ENCODE results near the gene TUFM. TPM values are rescaled to one million over a fixed set of nuclear protein-coding genes. Genes with fewer than 3 reads are reported as not detected.

The TUFM gene
- total and polyA plus RNA-seq, 2 experiments from 2014 or later: 192 to 248 TPM

- H3K9me3 Mint-ChIP-seq: no peaks in the 10 kb centered on the region
- Histone ChIP-seq H3F3A (replicated peaks; ENCODE audit: low read depth) (no peaks in the 10 kb centered on the region), H3K4me3 (peak overlapping the region; percentile 97), H4K20me1 (replicated peaks; ENCODE audit: insufficient read depth) (peaks cover 10% of the 10 kb centered on the region), H3K4me1 (ENCODE audit: insufficient read depth) (peaks cover 20% of the 10 kb centered on the region; the same call in 1 of the 2 replicates), H3K79me2 (replicated peaks; ENCODE audit: insufficient read depth) (peaks cover 27% of the 10 kb centered on the region), H3K36me3 (ENCODE audit: insufficient read depth) (peaks cover 4% of the 10 kb centered on the region), H3K9me2 (ENCODE audit: insufficient read depth) (no peaks in the 10 kb centered on the region), H2AFZ (no peak overlapping the region), H3K27ac (ENCODE audit: low read depth) (no peak overlapping the region), H3K27me3 (ENCODE audit: insufficient read depth) (no peaks in the 10 kb centered on the region), H3K4me2 (peak overlapping the region; percentile 95)
- peaks cover 16% of the 10 kb centered on the region for H3K27me3 Mint-ChIP-seq (ENCODE audit: insufficient read depth, low read depth, poor library complexity)
- peaks cover 16% of the 10 kb centered on the region for H3K4me1 Mint-ChIP-seq
- no peak for DNase-seq (ENCODE audit: low spot score)
- H3K27ac Mint-ChIP-seq: no peak overlapping the region
- no peak for ATAC-seq
- TF ChIP-seq CTCF (conservative IDR thresholded peaks at IDR 0.05; ENCODE audit: low read depth in 2 of 2) (no peak), ZNF331 (CRISPR knock-in tag; IDR thresholded peaks at IDR 0.05; ENCODE audit: low read depth) (no peak), REST (IDR thresholded peaks at IDR 0.05; ENCODE audit: unreplicated experiment) (no peak)
- H3K36me3 Mint-ChIP-seq (ENCODE audit: low read depth): peaks cover 27% of the 10 kb centered on the region
- H3K4me3 Mint-ChIP-seq: peak overlapping the region; percentile 97
Observed at GRCh38 chr16:28865001-28865688, 19.0 kb upstream of the TUFM start.

GRCh38 chr16:28863929-28864793, 18.0 kb upstream of the TUFM start:
- no peaks in the 10 kb centered on the region for H3K9me2 ChIP-seq (ENCODE audit: insufficient read depth)
- H3K27me3 Mint-ChIP-seq (ENCODE audit: insufficient read depth, low read depth, poor library complexity): peaks cover 16% of the 10 kb centered on the region
- H3K36me3 ChIP-seq (ENCODE audit: insufficient read depth): no peaks in the 10 kb centered on the region; the same call in 1 of the 2 replicates
- no peaks in the 10 kb centered on the region for H3K9me3 Mint-ChIP-seq
- peak overlapping the region; percentile 95 for H3K4me2 ChIP-seq
- H4K20me1 ChIP-seq (replicated peaks; ENCODE audit: insufficient read depth): peaks cover 10% of the 10 kb centered on the region
- H2AFZ ChIP-seq: peak overlapping the region; percentile 87
- peaks cover 16% of the 10 kb centered on the region for H3K4me1 Mint-ChIP-seq
- H3K4me3 ChIP-seq: peak overlapping the region; percentile 97
- H3F3A ChIP-seq (replicated peaks; ENCODE audit: low read depth): no peaks in the 10 kb centered on the region
- no peaks in the 10 kb centered on the region for H3K27me3 ChIP-seq (ENCODE audit: insufficient read depth)
- peak overlapping the region; percentile 81; the same call in 1 of the 2 replicates for H3K27ac Mint-ChIP-seq
- H3K36me3 Mint-ChIP-seq (ENCODE audit: low read depth): peaks cover 18% of the 10 kb centered on the region
- ATAC-seq: peak; percentile 31
- peaks cover 20% of the 10 kb centered on the region; the same call in 1 of the 2 replicates for H3K4me1 ChIP-seq (ENCODE audit: insufficient read depth)
- peak overlapping the region; percentile 97 for H3K4me3 Mint-ChIP-seq
- peaks cover 27% of the 10 kb centered on the region for H3K79me2 ChIP-seq (replicated peaks; ENCODE audit: insufficient read depth)
- DNase-seq (ENCODE audit: low spot score): peak; percentile 30
- 0 out of 2 replicates have a peak overlapping the region, but pooled peaks have one; percentile 78 for H3K27ac ChIP-seq (ENCODE audit: low read depth)
- no peak for TF ChIP-seq CREB1 (CRISPR knock-in tag; IDR thresholded peaks at IDR 0.05; ENCODE audit: low read depth)
- peak; percentile 27; the same call in 1 of the 2 replicates for TF ChIP-seq POLR2AphosphoS5 (IDR thresholded peaks at IDR 0.05; ENCODE audit: low read depth)
